HG02970 (cell line): ENCODE results near the gene EDEM1.

ENCODE experiments used
- ATAC-seq: cut with Tn5 transposase; IDR thresholded peaks from one replicate; pipeline ENCODE4 v1.9.1; 2021; ENCODE audit warnings: mild to moderate bottlenecking, moderate library complexity, moderate number of reproducible peaks; ENCODE audit not compliant: unreplicated experiment, low FRiP score

EDEM1 gene

DNA sequence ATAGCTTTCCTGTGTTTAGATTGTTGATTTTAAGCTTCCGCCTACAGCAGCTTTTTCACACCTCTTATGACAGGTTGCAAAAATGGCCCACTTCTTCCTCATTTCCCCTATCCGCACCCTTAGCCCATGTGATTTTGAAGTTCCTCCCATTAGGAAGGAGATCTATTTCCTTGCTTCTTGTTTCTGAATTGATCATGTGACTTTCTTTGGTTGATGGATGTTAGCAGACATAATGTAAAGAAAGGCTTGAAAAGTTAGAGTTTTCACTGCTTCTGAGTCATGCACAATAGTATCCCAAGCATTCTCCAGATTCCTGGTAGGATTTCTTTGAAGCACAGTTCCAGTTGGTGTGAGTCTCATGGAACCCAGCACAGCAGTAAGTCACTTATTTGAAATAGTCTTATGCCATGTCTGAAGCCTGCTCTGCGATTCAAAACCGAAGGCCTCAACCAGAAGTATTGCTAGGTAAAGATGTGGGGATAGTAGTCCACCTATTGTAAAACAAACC, 76.6 kb downstream of the EDEM1 start:
- ATAC-seq, result no peak

DNA sequence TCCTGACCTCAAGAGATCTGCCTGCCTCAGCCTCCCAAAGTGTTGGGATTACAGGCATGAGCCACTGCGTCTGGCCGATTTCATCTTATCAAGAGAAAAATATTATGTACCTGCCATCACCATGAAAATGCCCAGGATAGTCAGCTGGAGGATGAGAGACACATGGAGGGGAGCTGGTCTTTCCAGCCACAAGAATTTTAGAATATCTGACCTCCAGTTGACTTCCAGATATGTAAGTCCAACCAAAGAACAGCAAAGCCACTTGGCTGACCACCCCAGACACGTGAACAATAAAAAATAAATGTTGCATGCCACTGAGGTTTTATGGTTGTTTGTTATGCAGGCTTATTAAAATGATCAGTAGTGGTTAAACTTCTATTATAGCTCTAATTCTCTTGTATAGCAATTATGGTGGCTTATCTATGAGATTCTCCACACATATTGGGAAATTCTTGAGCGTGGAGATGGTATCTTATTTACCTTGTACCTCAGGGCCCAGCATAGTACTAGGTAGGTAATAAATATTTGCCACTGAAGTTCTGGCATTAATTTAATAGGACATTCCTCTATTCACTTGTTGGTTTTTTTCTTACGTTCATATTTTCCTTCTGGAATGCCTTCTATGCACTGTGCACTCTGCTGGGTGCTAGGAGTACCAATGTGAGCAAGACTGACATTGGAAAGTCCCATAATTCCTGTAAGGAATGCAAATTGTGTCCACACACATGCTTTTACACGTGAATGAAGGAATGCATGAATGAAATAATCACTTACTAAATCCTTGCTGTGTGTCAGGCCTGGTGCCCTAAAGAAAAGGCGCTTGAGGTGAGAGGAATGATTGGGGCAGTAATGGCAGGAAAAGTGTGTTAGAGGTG, 77.6 kb downstream of the EDEM1 start:
- ATAC-seq, result no peak

DNA sequence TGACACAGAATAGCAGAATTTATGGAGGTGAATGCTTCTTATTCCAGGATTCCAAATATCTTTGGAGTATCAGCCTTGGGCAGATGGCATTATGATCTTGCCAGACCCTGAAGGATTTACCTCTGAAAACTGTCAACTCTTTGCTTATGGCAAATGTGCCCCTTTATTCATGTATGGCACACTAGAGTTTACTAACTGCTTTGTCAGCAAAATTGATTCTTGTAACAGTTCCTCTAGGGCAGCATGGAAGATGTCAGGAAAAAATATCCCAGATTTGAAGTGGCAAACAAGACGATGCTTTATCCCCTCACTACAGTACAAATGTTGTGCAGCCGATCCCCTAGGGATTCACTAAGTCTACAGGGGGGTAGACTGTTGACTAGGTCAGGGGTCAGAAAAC, 79.7 kb downstream of the EDEM1 start:
- no peak for ATAC-seq

DNA sequence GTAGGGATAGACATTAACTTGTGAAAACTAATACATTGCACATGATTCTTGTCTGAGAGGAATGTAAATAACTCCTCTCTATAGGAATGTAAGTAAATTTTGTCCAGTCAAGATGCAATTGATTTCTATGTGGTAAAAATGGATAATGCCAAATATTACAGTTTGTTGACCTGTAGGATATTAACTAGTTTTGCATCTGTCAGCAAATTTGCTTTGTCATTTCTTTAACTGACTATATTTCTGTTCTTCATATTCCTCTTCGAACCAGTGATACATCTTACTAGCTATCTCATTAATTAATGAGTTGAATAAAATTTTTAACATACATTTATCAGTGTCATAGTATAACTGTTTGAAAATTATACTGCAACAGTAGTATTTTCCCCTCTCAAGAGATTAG, 80.4 kb downstream of the EDEM1 start:
- ATAC-seq, result no peak
